ENCODE results near the gene GRIK4. TPM values are rescaled to one million over a fixed set of nuclear protein-coding genes. Genes with fewer than 3 reads are reported as not detected.

Gene GRIK4
- total and polyA plus RNA-seq, 7 donors, result 0.04 to 0.11 (median 0.04) TPM; not detected in 4

GRCh38 chr11:120931057-120931779 is 419.7 kb downstream of the GRIK4 start:
- no peak for ATAC-seq
- WGBS, 3 donors, result 76 to 80% (median 77%) methylated on average over 4 of the region's 4 CpGs
- TF ChIP-seq CTCF (IDR thresholded peaks at IDR 0.05), result no peak
- intact Hi-C loops (cut with DNase I), result no loop called here
- H3K36me3 ChIP-seq (ENCODE audit: insufficient read depth in 1 of 2, low read depth in 1 of 2), result no peaks in the 10 kb centered on the region
- no peak overlapping the region for H3K4me3 ChIP-seq
- H3K4me1 ChIP-seq, result no peaks in the 10 kb centered on the region
- no peak overlapping the region for H3K27ac ChIP-seq
- no peak for DNase-seq
- peaks cover 0 to 5% (median 2%) of the 10 kb centered on the region in 3 donors for H3K27me3 ChIP-seq (ENCODE audit: insufficient read depth in 3 of 3, low read length in 2 of 3)
- no peaks in the 10 kb centered on the region for H3K9me3 ChIP-seq

GRCh38 chr11:120932305-120932915 is 420.9 kb downstream of the GRIK4 start:
- TF ChIP-seq CTCF (IDR thresholded peaks at IDR 0.05), result no peak
- ATAC-seq, result no peak
- Histone ChIP-seq H3K4me1 (no peaks in the 10 kb centered on the region), H3K36me3 (ENCODE audit: insufficient read depth in 1 of 2, low read depth in 1 of 2) (no peaks in the 10 kb centered on the region), H3K9me3 (no peaks in the 10 kb centered on the region), H3K4me3 (no peak overlapping the region), H3K27me3 (ENCODE audit: insufficient read depth in 3 of 3, low read length in 2 of 3) (peaks cover 0 to 6% (median 2%) of the 10 kb centered on the region in 3 donors), H3K27ac (no peak overlapping the region)
- WGBS, 3 donors, result 69 to 75% (median 74%) methylated on average over 5 of the region's 5 CpGs
- no peak for DNase-seq
- intact Hi-C loops (cut with DNase I), result no loop called here

- Histone ChIP-seq H3K36me3 (ENCODE audit: insufficient read depth in 1 of 2, low read depth in 1 of 2) (no peaks in the 10 kb centered on the region), H3K4me1 (no peaks in the 10 kb centered on the region), H3K9me3 (no peaks in the 10 kb centered on the region), H3K27me3 (ENCODE audit: insufficient read depth in 3 of 3, low read length in 2 of 3) (peaks cover 0 to 15% (median 4%) of the 10 kb centered on the region in 3 donors), H3K4me3 (no peak overlapping the region), H3K27ac (no peak overlapping the region)
- whole genome bisulfite sequencing, 3 donors, result 33 to 51% (median 39%) methylated on average over 3 of the region's 3 CpGs
- DNase-seq (no peak), ATAC-seq (no peak)
- TF ChIP-seq CTCF (IDR thresholded peaks at IDR 0.05), result no peak
- intact Hi-C loops (cut with DNase I), result loop anchor here in 1 of 2 donors (5.0 kb wide), 1 partner anchor 176 kb away; no protein-coding TSS in a partner anchor
Measured at GRCh38 chr11:120936356-120936755, 424.8 kb downstream of the GRIK4 start.

- no peak overlapping the region for H3K27ac ChIP-seq
- H3K36me3 ChIP-seq (ENCODE audit: insufficient read depth in 1 of 2, low read depth in 1 of 2), result no peaks in the 10 kb centered on the region
- peaks cover 0 to 15% (median 4%) of the 10 kb centered on the region in 3 donors for H3K27me3 ChIP-seq (ENCODE audit: insufficient read depth in 3 of 3, low read length in 2 of 3)
- no peak overlapping the region for H3K4me3 ChIP-seq
- no peak for TF ChIP-seq CTCF (IDR thresholded peaks at IDR 0.05)
- no peak for DNase-seq
- no peak for ATAC-seq
- 21 to 25% (median 23%) methylated on average over 5 of the region's 5 CpGs for WGBS, 3 donors
- H3K4me1 ChIP-seq, result no peaks in the 10 kb centered on the region
- H3K9me3 ChIP-seq, result no peaks in the 10 kb centered on the region
- intact Hi-C loops (cut with DNase I), result loop anchor here in 1 of 2 donors (5.0 kb wide), 1 partner anchor 175 kb away; no protein-coding TSS in a partner anchor
Measured at GRCh38 chr11:120937501-120937900, 426.0 kb downstream of the GRIK4 start.
